K562 (cell line): Measurements from ENCODE around the gene POLR1D. TPM values are rescaled to one million over a fixed set of nuclear protein-coding genes. Genes with fewer than 3 reads are reported as not detected.

Experiments
- ATAC-seq: fragments of 200-7000 bp; cut with Tn5 transposase; 3 replicates; pipeline ENCODE4 v1.9.1; 2020; ENCODE audit warnings: moderate library complexity
- BruUV-seq: library from RNA; stranded (reverse); fragments of 400-500 nt; replicated peaks from 2 replicates; lab custom pipeline; 2021; lab: Mats Ljungman, UMichigan
- CTCF ChIA-PET: fragments of 300-600 bp; formaldehyde crosslinking; extraction: SDS; loops from one replicate; lab custom pipeline; 2021; ENCODE audit warnings: low intra/inter-chr PET ratio; lab: Yijun Ruan, JAX
- POLR2A ChIA-PET: fragments of 300-600, 350-650 bp; sonication (Branson Sonifier 250); formaldehyde crosslinking; extraction: SDS; loops from one replicate; lab custom pipeline; 2021; ENCODE audit warnings: antibody characterized with exemption, inconsistent platforms; lab: Yijun Ruan, JAX
- DNase-seq, 4 experiments: peaks; one replicate each; pipeline versions ENCODE4 v3.0.0 to v3.0.0-alpha.2; 2011 to 2018; ENCODE audit warnings: low spot score in 3 of 4, mixed read lengths in 3 of 4; ENCODE audit errors: extremely low read depth in 1 of 4
- FAIRE-seq: peaks from 2 replicates; lab custom pipeline; 2011; peaks lifted over from hg19 to GRCh38; lab: Jason Lieb, UNC
- H2AFZ ChIP-seq: 2 replicates; pipeline ENCODE4 v1.6.0; 2011; ENCODE audit warnings: low read depth, low read length, control low read depth, inconsistent platforms
- H3K27ac ChIP-seq: fragments of 200-600 bp; 3 replicates; pipeline ENCODE4 v1.8.0; 2011; ENCODE audit warnings: low read depth, mild to moderate bottlenecking, control low read depth, inconsistent platforms, low read length, moderate library complexity, mixed read lengths; ENCODE audit errors: extremely low read depth
- H3K27me3 ChIP-seq, 2 experiments: fragments of 300-600 bp in 1 of 2; 2 replicates in 1 of 2; 3 replicates in 1 of 2; pipeline versions ENCODE4 v1.6.0 to v1.8.0; 2011; ENCODE audit warnings: inconsistent platforms in 2 of 2, low read length in 2 of 2, mild to moderate bottlenecking in 1 of 2, mixed read lengths in 1 of 2, moderate library complexity in 1 of 2; ENCODE audit not compliant: control insufficient read depth in 2 of 2, insufficient read depth in 2 of 2
- H3K36me3 ChIP-seq: fragments of 300-600 bp; 3 replicates; pipeline ENCODE4 v1.8.0; 2011; ENCODE audit warnings: mild to moderate bottlenecking, low read length, inconsistent platforms; ENCODE audit not compliant: control insufficient read depth, insufficient read depth
- H3K4me1 ChIP-seq, 2 experiments: fragments of 200-600 bp in 1 of 2; replicated peaks in 1 of 2; 2 replicates in 1 of 2; 3 replicates in 1 of 2; pipeline versions ENCODE4 v1.5.1 to v1.8.0; 2011; ENCODE audit warnings: inconsistent platforms in 2 of 2, low read length in 2 of 2, mild to moderate bottlenecking in 1 of 2, mixed read lengths in 1 of 2, moderate library complexity in 1 of 2; ENCODE audit not compliant: control insufficient read depth in 2 of 2, insufficient read depth in 2 of 2
- H3K4me2 ChIP-seq: 2 replicates; pipeline ENCODE4 v1.6.1; 2011; ENCODE audit warnings: low read length, control low read depth, inconsistent platforms, mixed read lengths; ENCODE audit not compliant: insufficient read depth
- H3K4me3 ChIP-seq: fragments of 200-600 bp; sonication (generic), shearing (Covaris generic); 2 replicates; pipeline ENCODE4 v1.5.1; 2016; ENCODE audit warnings: control low read depth, inconsistent platforms
- H3K79me2 ChIP-seq: fragments of 200-600 bp; 3 replicates; pipeline ENCODE4 v1.8.0; 2011; ENCODE audit warnings: low read length, inconsistent platforms; ENCODE audit not compliant: control insufficient read depth, insufficient read depth
- H3K9ac ChIP-seq, 2 experiments: 2 replicates each; pipeline versions ENCODE4 v1.6.0 to v1.6.1; 2011; ENCODE audit warnings: low read depth in 2 of 2, low read length in 2 of 2, control low read depth in 1 of 2, inconsistent platforms in 1 of 2, mild to moderate bottlenecking in 1 of 2, mixed read lengths in 1 of 2; ENCODE audit not compliant: insufficient read depth in 1 of 2
- H3K9me1 ChIP-seq: one replicate; pipeline ENCODE4 v1.6.0; 2011; ENCODE audit warnings: inconsistent platforms, mild to moderate bottlenecking, low read length, moderate library complexity; ENCODE audit not compliant: control insufficient read depth, insufficient read depth
- H3K9me3 ChIP-seq: replicated peaks from 2 replicates; pipeline ENCODE4 v1.5.1; 2011; ENCODE audit warnings: low read depth, low read length, inconsistent platforms; ENCODE audit not compliant: control insufficient read depth, insufficient read depth
- H4K20me1 ChIP-seq: replicated peaks from 2 replicates; pipeline ENCODE4 v1.6.1; 2011; ENCODE audit warnings: low read length, inconsistent platforms, mixed read lengths; ENCODE audit not compliant: control insufficient read depth, insufficient read depth
- ETV1 ChIP-seq: fragments of 450-650 bp; conservative IDR thresholded peaks from 2 replicates; pipeline ENCODE4 v1.6.1; 2016; ENCODE audit warnings: missing genetic modification characterization, control low read depth, low read depth, missing compliant biosample characterization
- RFX5 ChIP-seq: IDR thresholded peaks from 2 replicates; pipeline ENCODE4 v1.6.1; 2011; ENCODE audit warnings: low read depth, mild to moderate bottlenecking, improper control_type of control experiment, low read length
- RFX7 ChIP-seq: fragments of 250-450 bp; sonication (Bioruptor Pico); IDR thresholded peaks from 2 replicates; pipeline ENCODE4 v1.5.1; 2021; ENCODE audit warnings: mild to moderate bottlenecking
- TAF9B ChIP-seq: fragments of 450-650 bp; IDR thresholded peaks from 2 replicates; pipeline ENCODE4 v1.6.1; 2018; ENCODE audit warnings: mild to moderate bottlenecking; ENCODE audit not compliant: partially characterized antibody
- WGBS: fragments of 100-300 bp; shearing (Covaris generic); methylation state at CpG from one replicate; pipeline ENCODE4 v1.1.6; 2016; ENCODE audit warnings: low coverage, mixed read lengths; ENCODE audit not compliant: insufficient coverage; ENCODE audit errors: missing lambda C conversion rate; 5-methylcytosine and 5-hydroxymethylcytosine counted together
- in situ Hi-C: fragments of 300-500 bp; cut with MboI; formaldehyde crosslinking; loops from 4 replicates; pipeline ENCODE4 v1.15.0; 2018; ENCODE audit warnings: inconsistent platforms, mixed read lengths
- intact Hi-C: fragments of 100-400 bp; cut with micrococcal nuclease; formaldehyde crosslinking; loops from 2 replicates; pipeline ENCODE4 v1.14.2; 2022
- polyA plus RNA-seq, 8 experiments: library from polyadenylated mRNA; depleted of rRNA in 4 of 8; stranded (reverse) in 5 of 8; unstranded in 3 of 8; fragments of >200 nt; fragmentation: Nextera tagmentation in 2 of 8; fragmentation: Illumina TruSeq in 1 of 8; extraction: Ambion mirVana in 2 of 8; extraction: Trizol in 1 of 8; gene quantifications; 2 replicates each; pipeline versions ENCODE4 v1.2.1 to v1.2.3, GENCODE V29; 2011 to 2014; ENCODE audit warnings: inconsistent platforms in 1 of 8, missing spikeins in 1 of 8
- total RNA-seq, 7 experiments: library from RNA; depleted of rRNA in 6 of 7; stranded (reverse); fragments of >200 nt in 6 of 7; fragmentation: Illumina TruSeq in 2 of 7; extraction: Trizol in 2 of 7; gene quantifications; 2 replicates each; pipeline versions ENCODE4 v1.2.1 to v1.2.3, GENCODE V29; 2011 to 2021; ENCODE audit warnings: low replicate concordance in 1 of 7

The POLR1D gene
- total and polyA plus RNA-seq, 9 of the 15 experiments (the other 6 are each of a cell fraction or from before 2014, with no cell fraction given) = 107 to 188 (median 145) TPM

GRCh38 chr13:27592865-27593264 is 28.8 kb upstream of the POLR1D start:
- in situ Hi-C loops = no loop called here
- H4K20me1 ChIP-seq = no peaks in the 10 kb centered on the region
- DNase-seq (no peak), ATAC-seq (no peak), FAIRE-seq (no peak)
- no peaks in the 10 kb centered on the region for H3K9me3 ChIP-seq
- no peak overlapping the region for H3K4me2 ChIP-seq
- no peak overlapping the region for H3K4me3 ChIP-seq
- no TSS peak for BruUV-seq
- CTCF ChIA-PET = no interaction called here
- no peaks in the 10 kb centered on the region for H3K36me3 ChIP-seq
- H3K79me2 ChIP-seq = no peaks in the 10 kb centered on the region
- intact Hi-C loops = no loop called here
- H3K27me3 ChIP-seq = no peaks in the 10 kb centered on the region
- H3K4me1 ChIP-seq = peaks cover 0 to 8% of the 10 kb centered on the region in 2 experiments; a peak in 1 of 5 replicates
- H3K27ac ChIP-seq = no peak overlapping the region
- POLR2A ChIA-PET = no interaction called here
- no peak for TF ChIP-seq TAF9B
- TF ChIP-seq RFX5 = no peak
- TF ChIP-seq ETV1 (tag) = no peak
- no peak overlapping the region for H2AFZ ChIP-seq
- H3K9ac ChIP-seq = no peak overlapping the region
- no peaks in the 10 kb centered on the region for H3K9me1 ChIP-seq

GRCh38 chr13:27593267-27593666 is 28.4 kb upstream of the POLR1D start:
- POLR2A ChIA-PET = no interaction called here
- H3K9me1 ChIP-seq = no peaks in the 10 kb centered on the region

More at GRCh38 chr13:27593267-27593666, 28.4 kb upstream of the POLR1D start:
- Histone ChIP-seq H4K20me1 (no peaks in the 10 kb centered on the region), H3K79me2 (no peaks in the 10 kb centered on the region), H2AFZ (no peak overlapping the region), H3K4me3 (no peak overlapping the region), H3K27ac (no peak overlapping the region), H3K9ac (no peak overlapping the region), H3K27me3 (no peaks in the 10 kb centered on the region), H3K36me3 (no peaks in the 10 kb centered on the region), H3K4me2 (no peak overlapping the region), H3K4me1 (peaks cover 0 to 8% of the 10 kb centered on the region in 2 experiments; a peak in 1 of 5 replicates), H3K9me3 (no peaks in the 10 kb centered on the region)
- ATAC-seq (no peak), FAIRE-seq (no peak), DNase-seq (no peak)
- TF ChIP-seq RFX7 (CRISPR knock-in tag) = no peak
- in situ Hi-C loops (no loop called here), intact Hi-C loops (no loop called here)
- BruUV-seq = no TSS peak
- CTCF ChIA-PET = no interaction called here
- WGBS = 40% methylated on average over 3 of the region's 3 CpGs
